Smooth muscle cell (in vitro differentiated cells): ENCODE measurements around the gene IQCN. TPM values are rescaled to one million over a fixed set of nuclear protein-coding genes. Genes with fewer than 3 reads are reported as not detected.
A peak's percentile ranks its signal among the peaks of the same experiment; 100 is the strongest.

Experiments
- DNase-seq: peaks from one replicate; lab custom pipeline; 2025; ENCODE audit not compliant: unreplicated experiment; lab: John Stamatoyannopoulos, UW
- H2AFZ ChIP-seq: fragments of 200-600 bp; sonication (generic); 2 replicates; pipeline ENCODE4 v1.6.0; 2016; ENCODE audit warnings: antibody characterized with exemption, low read depth, mild to moderate bottlenecking
- H3F3A ChIP-seq: fragments of 200-600 bp; sonication (generic); 2 replicates; pipeline ENCODE4 v1.6.0; 2017; ENCODE audit warnings: antibody characterized with exemption, low read depth
- H3K27ac ChIP-seq: fragments of 200-600 bp; sonication (generic); 2 replicates; pipeline ENCODE4 v1.5.1; 2016; ENCODE audit warnings: low read depth, mild to moderate bottlenecking
- H3K27me3 ChIP-seq: fragments of 200-600 bp; sonication (generic); 2 replicates; pipeline ENCODE4 v1.6.1; 2016; ENCODE audit warnings: low read depth, mild to moderate bottlenecking
- H3K36me3 ChIP-seq: fragments of 200-600 bp; sonication (generic); 2 replicates; pipeline ENCODE4 v1.5.1; 2016; ENCODE audit warnings: low read depth
- H3K4me1 ChIP-seq: fragments of 200-600 bp; sonication (generic); 2 replicates; pipeline ENCODE4 v1.5.1; 2016; ENCODE audit warnings: low read depth
- H3K4me2 ChIP-seq: fragments of 200-600 bp; sonication (generic); 2 replicates; pipeline ENCODE4 v1.6.0; 2016; ENCODE audit warnings: mild to moderate bottlenecking
- H3K4me3 ChIP-seq: fragments of 200-600 bp; sonication (generic); 2 replicates; pipeline ENCODE4 v1.5.1; 2016; ENCODE audit warnings: mild to moderate bottlenecking
- H3K79me2 ChIP-seq: fragments of 200-600 bp; sonication (generic); 2 replicates; pipeline ENCODE4 v1.6.0; 2016; ENCODE audit warnings: low read depth, mild to moderate bottlenecking
- H3K9ac ChIP-seq: fragments of 200-600 bp; sonication (generic); 2 replicates; pipeline ENCODE4 v1.6.0; 2016; ENCODE audit warnings: low read depth
- H3K9me3 ChIP-seq: fragments of 200-600 bp; sonication (generic); replicated peaks from 2 replicates; pipeline ENCODE4 v1.5.1; 2016; ENCODE audit warnings: low read depth
- H4K20me1 ChIP-seq: fragments of 200-600 bp; sonication (generic); 2 replicates; pipeline ENCODE4 v1.6.0; 2016; ENCODE audit warnings: low read depth
- CTCF ChIP-seq: fragments of 200-600 bp; sonication (generic); IDR thresholded peaks from 2 replicates; pipeline ENCODE4 v1.5.1; 2017; ENCODE audit warnings: borderline replicate concordance, mild to moderate bottlenecking, antibody characterized with exemption; ENCODE audit not compliant: insufficient read depth, poor library complexity, severe bottlenecking
- WGBS: methylation state at CpG from one replicate; pipeline ENCODE4 v1.1.7; 2016; ENCODE audit warnings: low lambda C conversion rate; 5-methylcytosine and 5-hydroxymethylcytosine counted together
- polyA plus RNA-seq: library from polyadenylated mRNA; unstranded; fragments of >200 nt; fragmentation: Nextera tagmentation; extraction: Ambion mirVana; gene quantifications from 2 replicates; pipeline ENCODE4 v1.2.1, GENCODE V29; 2016
- total RNA-seq: library from RNA; depleted of rRNA; stranded (reverse); fragments of >200 nt; gene quantifications from 2 replicates; pipeline ENCODE4 v1.2.3, GENCODE V29; 2014

IQCN gene
- total and polyA plus RNA-seq, 2 experiments from 2014 or later, result 2.5 to 4.9 TPM

GRCh38 chr19:18289471-18290301 lies 15.4 kb upstream of the IQCN start:
- no peak for TF ChIP-seq CTCF
- 78% methylated on average over 12 of the region's 12 CpGs for WGBS
- no peaks in the 10 kb centered on the region for H3K27me3 ChIP-seq
- no peaks in the 10 kb centered on the region for H3K9me3 ChIP-seq
- no peak for DNase-seq
- H3K36me3 ChIP-seq, result no peaks in the 10 kb centered on the region
- peaks cover 22% of the 10 kb centered on the region for H3K4me1 ChIP-seq
- no peak overlapping the region for H3K9ac ChIP-seq
- no peak overlapping the region for H3K4me3 ChIP-seq
- H3K4me2 ChIP-seq, result peak overlapping the region; percentile 87
- no peaks in the 10 kb centered on the region for H4K20me1 ChIP-seq
- peak overlapping the region; percentile 98 for H3K27ac ChIP-seq
- no peak overlapping the region for H2AFZ ChIP-seq
- no peaks in the 10 kb centered on the region for H3K79me2 ChIP-seq
- peaks cover 24% of the 10 kb centered on the region for H3F3A ChIP-seq

- DNase-seq, result no peak
- peaks cover 18% of the 10 kb centered on the region for H3K4me1 ChIP-seq
- TF ChIP-seq CTCF, result no peak
- no peaks in the 10 kb centered on the region for H3K79me2 ChIP-seq
- H4K20me1 ChIP-seq, result no peaks in the 10 kb centered on the region
- H3K27ac ChIP-seq, result peak overlapping the region; percentile 90
- H3K4me2 ChIP-seq, result peak overlapping the region; percentile 52
- H3K9me3 ChIP-seq, result no peaks in the 10 kb centered on the region
- no peaks in the 10 kb centered on the region for H3K27me3 ChIP-seq
- H3K36me3 ChIP-seq, result no peaks in the 10 kb centered on the region
- no peak overlapping the region for H3K9ac ChIP-seq
- no peak overlapping the region for H2AFZ ChIP-seq
- H3K4me3 ChIP-seq, result no peak overlapping the region
- WGBS, result 22% methylated on average over 26 of the region's 26 CpGs
- peaks cover 24% of the 10 kb centered on the region for H3F3A ChIP-seq
Observed at GRCh38 chr19:18287836-18288772, 13.9 kb upstream of the IQCN start.

GRCh38 chr19:18286973-18287635 lies 12.9 kb upstream of the IQCN start:
- H3K27me3 ChIP-seq, result no peaks in the 10 kb centered on the region
- WGBS, result 44% methylated on average over 21 of the region's 21 CpGs
- no peak overlapping the region for H3K9ac ChIP-seq
- peak overlapping the region; percentile 90 for H3K27ac ChIP-seq
- H3K4me1 ChIP-seq, result peaks cover 22% of the 10 kb centered on the region
- no peaks in the 10 kb centered on the region for H4K20me1 ChIP-seq
- H3K4me2 ChIP-seq, result peak overlapping the region; percentile 52
- no peak overlapping the region for H2AFZ ChIP-seq
- H3K4me3 ChIP-seq, result no peak overlapping the region
- no peak for DNase-seq
- no peaks in the 10 kb centered on the region for H3K9me3 ChIP-seq
- no peaks in the 10 kb centered on the region for H3K36me3 ChIP-seq
- no peak for TF ChIP-seq CTCF
- H3F3A ChIP-seq, result peaks cover 28% of the 10 kb centered on the region
- H3K79me2 ChIP-seq, result no peaks in the 10 kb centered on the region
